G401.6 (cell line): ENCODE results near the gene SYNE3.

ENCODE experiments used
- FAIRE-seq: peaks from 2 replicates; lab custom pipeline; 2012; peaks lifted over from hg19 to GRCh38; lab: Jason Lieb, UNC

Gene SYNE3

GRCh38 chr14:95538801-95539509 lies 22.5 kb upstream of the SYNE3 start:
- no peak for FAIRE-seq

- no peak for FAIRE-seq
These were observed 21.0 kb upstream of the SYNE3 start for GRCh38 chr14:95537298-95538089.

GRCh38 chr14:95536671-95537070 lies 20.2 kb upstream of the SYNE3 start:
- FAIRE-seq: no peak

- FAIRE-seq: no peak
These were observed 19.7 kb upstream of the SYNE3 start for GRCh38 chr14:95536036-95536593.

- no peak for FAIRE-seq
These were observed 19.0 kb upstream of the SYNE3 start for GRCh38 chr14:95535226-95536021.

- FAIRE-seq: peak; percentile 99
These were observed 18.1 kb upstream of the SYNE3 start, which contains the start of gene GLRX5 for GRCh38 chr14:95534299-95535225. Gene GLRX5 (plus strand): TSS chr14:95535050. CDS start chr14:95535090, 40 bp downstream.

- FAIRE-seq: no peak
These were observed 17.4 kb upstream of the SYNE3 start for GRCh38 chr14:95533822-95534221.

GRCh38 chr14:95533391-95533821 lies 17.0 kb upstream of the SYNE3 start:
- no peak for FAIRE-seq

- no peak for FAIRE-seq
These were observed 15.5 kb upstream of the SYNE3 start for GRCh38 chr14:95531969-95532368.

GRCh38 chr14:95531473-95531872 lies 15.0 kb upstream of the SYNE3 start:
- no peak for FAIRE-seq

- no peak for FAIRE-seq
These were observed 14.2 kb upstream of the SYNE3 start for GRCh38 chr14:95530473-95531276.

- no peak for FAIRE-seq
These were observed 12.8 kb upstream of the SYNE3 start for GRCh38 chr14:95529216-95529615.

- FAIRE-seq: peak; percentile 60
These were observed 11.0 kb upstream of the SYNE3 start for GRCh38 chr14:95527387-95528002.

- no peak for FAIRE-seq
These were observed 10.3 kb upstream of the SYNE3 start for GRCh38 chr14:95526483-95527386.

GRCh38 chr14:95525999-95526398 lies 9.5 kb upstream of the SYNE3 start:
- FAIRE-seq: no peak

- FAIRE-seq: no peak
These were observed 8.5 kb upstream of the SYNE3 start for GRCh38 chr14:95524706-95525512.

- no peak for FAIRE-seq
These were observed 7.5 kb upstream of the SYNE3 start for GRCh38 chr14:95523815-95524448.
